K562 (cell line): ENCODE results near the gene PDGFC. TPM values are rescaled to one million over a fixed set of nuclear protein-coding genes. Genes with fewer than 3 reads are reported as not detected.

Experiments
- ATAC-seq: fragments of 200-7000 bp; cut with Tn5 transposase; 3 replicates; pipeline ENCODE4 v1.9.1; 2020; ENCODE audit warnings: moderate library complexity
- BruUV-seq: library from RNA; stranded (reverse); fragments of 400-500 nt; replicated peaks from 2 replicates; lab custom pipeline; 2021; lab: Mats Ljungman, UMichigan
- CTCF ChIA-PET: fragments of 300-600 bp; formaldehyde crosslinking; extraction: SDS; loops from one replicate; lab custom pipeline; 2021; ENCODE audit warnings: low intra/inter-chr PET ratio; lab: Yijun Ruan, JAX
- POLR2A ChIA-PET: fragments of 300-600, 350-650 bp; sonication (Branson Sonifier 250); formaldehyde crosslinking; extraction: SDS; loops from one replicate; lab custom pipeline; 2021; ENCODE audit warnings: antibody characterized with exemption, inconsistent platforms; lab: Yijun Ruan, JAX
- DNase-seq, 4 experiments: peaks; one replicate each; pipeline versions ENCODE4 v3.0.0 to v3.0.0-alpha.2; 2011 to 2018; ENCODE audit warnings: low spot score in 3 of 4, mixed read lengths in 3 of 4; ENCODE audit errors: extremely low read depth in 1 of 4
- FAIRE-seq: peaks from 2 replicates; lab custom pipeline; 2011; peaks lifted over from hg19 to GRCh38; lab: Jason Lieb, UNC
- H2AFZ ChIP-seq: 2 replicates; pipeline ENCODE4 v1.6.0; 2011; ENCODE audit warnings: low read depth, low read length, control low read depth, inconsistent platforms
- H3K27ac ChIP-seq: fragments of 200-600 bp; 3 replicates; pipeline ENCODE4 v1.8.0; 2011; ENCODE audit warnings: low read depth, mild to moderate bottlenecking, control low read depth, inconsistent platforms, low read length, moderate library complexity, mixed read lengths; ENCODE audit errors: extremely low read depth
- H3K27me3 ChIP-seq, 2 experiments: fragments of 300-600 bp in 1 of 2; 2 replicates in 1 of 2; 3 replicates in 1 of 2; pipeline versions ENCODE4 v1.6.0 to v1.8.0; 2011; ENCODE audit warnings: inconsistent platforms in 2 of 2, low read length in 2 of 2, mild to moderate bottlenecking in 1 of 2, mixed read lengths in 1 of 2, moderate library complexity in 1 of 2; ENCODE audit not compliant: control insufficient read depth in 2 of 2, insufficient read depth in 2 of 2
- H3K36me3 ChIP-seq: fragments of 300-600 bp; 3 replicates; pipeline ENCODE4 v1.8.0; 2011; ENCODE audit warnings: mild to moderate bottlenecking, low read length, inconsistent platforms; ENCODE audit not compliant: control insufficient read depth, insufficient read depth
- H3K4me1 ChIP-seq, 2 experiments: fragments of 200-600 bp in 1 of 2; replicated peaks in 1 of 2; 2 replicates in 1 of 2; 3 replicates in 1 of 2; pipeline versions ENCODE4 v1.5.1 to v1.8.0; 2011; ENCODE audit warnings: inconsistent platforms in 2 of 2, low read length in 2 of 2, mild to moderate bottlenecking in 1 of 2, mixed read lengths in 1 of 2, moderate library complexity in 1 of 2; ENCODE audit not compliant: control insufficient read depth in 2 of 2, insufficient read depth in 2 of 2
- H3K4me2 ChIP-seq: 2 replicates; pipeline ENCODE4 v1.6.1; 2011; ENCODE audit warnings: low read length, control low read depth, inconsistent platforms, mixed read lengths; ENCODE audit not compliant: insufficient read depth
- H3K4me3 ChIP-seq: fragments of 200-600 bp; sonication (generic), shearing (Covaris generic); 2 replicates; pipeline ENCODE4 v1.5.1; 2016; ENCODE audit warnings: control low read depth, inconsistent platforms
- H3K79me2 ChIP-seq: fragments of 200-600 bp; 3 replicates; pipeline ENCODE4 v1.8.0; 2011; ENCODE audit warnings: low read length, inconsistent platforms; ENCODE audit not compliant: control insufficient read depth, insufficient read depth
- H3K9ac ChIP-seq, 2 experiments: 2 replicates each; pipeline versions ENCODE4 v1.6.0 to v1.6.1; 2011; ENCODE audit warnings: low read depth in 2 of 2, low read length in 2 of 2, control low read depth in 1 of 2, inconsistent platforms in 1 of 2, mild to moderate bottlenecking in 1 of 2, mixed read lengths in 1 of 2; ENCODE audit not compliant: insufficient read depth in 1 of 2
- H3K9me1 ChIP-seq: one replicate; pipeline ENCODE4 v1.6.0; 2011; ENCODE audit warnings: inconsistent platforms, mild to moderate bottlenecking, low read length, moderate library complexity; ENCODE audit not compliant: control insufficient read depth, insufficient read depth
- H3K9me3 ChIP-seq: replicated peaks from 2 replicates; pipeline ENCODE4 v1.5.1; 2011; ENCODE audit warnings: low read depth, low read length, inconsistent platforms; ENCODE audit not compliant: control insufficient read depth, insufficient read depth
- H4K20me1 ChIP-seq: replicated peaks from 2 replicates; pipeline ENCODE4 v1.6.1; 2011; ENCODE audit warnings: low read length, inconsistent platforms, mixed read lengths; ENCODE audit not compliant: control insufficient read depth, insufficient read depth
- ELK3 ChIP-seq: fragments of 450-650 bp; formaldehyde crosslinking; IDR thresholded peaks from 2 replicates; pipeline ENCODE4 v1.4.0; 2020; ENCODE audit warnings: mild to moderate bottlenecking
- FOXA1 ChIP-seq: fragments of 450-650 bp; IDR thresholded peaks from 2 replicates; pipeline ENCODE4 v1.6.1; 2016; ENCODE audit warnings: mild to moderate bottlenecking, borderline replicate concordance
- HDAC1 ChIP-seq, 2 experiments: fragments of 450-650 bp; IDR thresholded peaks; 2 replicates each; pipeline ENCODE4 v1.6.1; 2016 to 2017; ENCODE audit warnings: inconsistent platforms in 1 of 2, mild to moderate bottlenecking in 1 of 2, moderate library complexity in 1 of 2
- HNRNPK ChIP-seq: fragments of 200-400 bp; formaldehyde crosslinking; IDR thresholded peaks from one replicate; pipeline ENCODE4 v1.6.1; 2018; ENCODE audit warnings: mild to moderate bottlenecking, low read depth, low read length; ENCODE audit not compliant: poor library complexity, severe bottlenecking
- PCBP1 ChIP-seq: fragments of 200-400 bp; formaldehyde crosslinking; IDR thresholded peaks from 2 replicates; pipeline ENCODE4 v1.6.1; 2018; ENCODE audit warnings: mild to moderate bottlenecking, low read depth, low read length; ENCODE audit not compliant: poor library complexity, severe bottlenecking
- PRPF4 ChIP-seq: fragments of 200-400 bp; formaldehyde crosslinking; IDR thresholded peaks from one replicate; pipeline ENCODE4 v1.6.1; 2017; ENCODE audit warnings: low read length, low read depth, mild to moderate bottlenecking; ENCODE audit not compliant: insufficient read depth, poor library complexity, severe bottlenecking
- U2AF1 ChIP-seq: fragments of 200-400 bp; formaldehyde crosslinking; optimal IDR thresholded peaks from 2 replicates; pipeline ENCODE3; 2017; ENCODE audit warnings: mild to moderate bottlenecking, low read depth, low read length, moderate library complexity
- ZNF143 ChIP-seq: sonication (generic); formaldehyde crosslinking; IDR thresholded peaks from 2 replicates; pipeline ENCODE4 v1.9.0; 2022; ENCODE audit warnings: mild to moderate bottlenecking, missing genetic modification reagents
- WGBS: fragments of 100-300 bp; shearing (Covaris generic); methylation state at CpG from one replicate; pipeline ENCODE4 v1.1.6; 2016; ENCODE audit warnings: low coverage, mixed read lengths; ENCODE audit not compliant: insufficient coverage; ENCODE audit errors: missing lambda C conversion rate; 5-methylcytosine and 5-hydroxymethylcytosine counted together
- in situ Hi-C: fragments of 300-500 bp; cut with MboI; formaldehyde crosslinking; loops from 4 replicates; pipeline ENCODE4 v1.15.0; 2018; ENCODE audit warnings: inconsistent platforms, mixed read lengths
- intact Hi-C: fragments of 100-400 bp; cut with micrococcal nuclease; formaldehyde crosslinking; loops from 2 replicates; pipeline ENCODE4 v1.14.2; 2022
- polyA plus RNA-seq, 8 experiments: library from polyadenylated mRNA; depleted of rRNA in 4 of 8; stranded (reverse) in 5 of 8; unstranded in 3 of 8; fragments of >200 nt; fragmentation: Nextera tagmentation in 2 of 8; fragmentation: Illumina TruSeq in 1 of 8; extraction: Ambion mirVana in 2 of 8; extraction: Trizol in 1 of 8; gene quantifications; 2 replicates each; pipeline versions ENCODE4 v1.2.1 to v1.2.3, GENCODE V29; 2011 to 2014; ENCODE audit warnings: inconsistent platforms in 1 of 8, missing spikeins in 1 of 8
- total RNA-seq, 7 experiments: library from RNA; depleted of rRNA in 6 of 7; stranded (reverse); fragments of >200 nt in 6 of 7; fragmentation: Illumina TruSeq in 2 of 7; extraction: Trizol in 2 of 7; gene quantifications; 2 replicates each; pipeline versions ENCODE4 v1.2.1 to v1.2.3, GENCODE V29; 2011 to 2021; ENCODE audit warnings: low replicate concordance in 1 of 7

PDGFC gene
- total and polyA plus RNA-seq, 9 of the 15 experiments (the other 6 are each of a cell fraction or from before 2014, with no cell fraction given) = not detected

GRCh38 chr4:156962528-156962974 is 9.0 kb downstream of the PDGFC start (continued):
- no peak for TF ChIP-seq PRPF4
- TF ChIP-seq, all 486 proteins: peak for 0

GRCh38 chr4:156962058-156962358 is 9.6 kb downstream of the PDGFC start:
- POLR2A ChIA-PET = no interaction called here
- Histone ChIP-seq H2AFZ (no peak overlapping the region), H4K20me1 (no peaks in the 10 kb centered on the region), H3K9ac (no peak overlapping the region), H3K4me2 (no peak overlapping the region), H3K36me3 (no peaks in the 10 kb centered on the region)
- intact Hi-C loops = no loop called here
- ATAC-seq = no peak
- TF ChIP-seq ZNF143 (CRISPR knock-in tag) = no peak
- no peak for TF ChIP-seq HDAC1 (IDR thresholded peaks at IDR 0.05)
- no peak for TF ChIP-seq U2AF1
- no peak for TF ChIP-seq ELK3 (CRISPR knock-in tag)
- TF ChIP-seq PCBP1 = no peak
- TF ChIP-seq FOXA1 = no peak
- no peak for TF ChIP-seq HNRNPK
- TF ChIP-seq, all 486 proteins: peak for 0
- DNase-seq (no peak), FAIRE-seq (no peak)
- Histone ChIP-seq H3K9me1 (no peaks in the 10 kb centered on the region), H3K27ac (no peak overlapping the region), H3K27me3 (no peaks in the 10 kb centered on the region), H3K79me2 (no peaks in the 10 kb centered on the region), H3K9me3 (no peaks in the 10 kb centered on the region), H3K4me3 (no peak overlapping the region), H3K4me1 (no peaks in the 10 kb centered on the region)
- in situ Hi-C loops = no loop called here
- 0% methylated on average over 3 of the region's 3 CpGs for WGBS
- BruUV-seq = no TSS peak
- CTCF ChIA-PET = no interaction called here
